ENCODE results near the gene RFTN1. TPM values are rescaled to one million over a fixed set of nuclear protein-coding genes. Genes with fewer than 3 reads are reported as not detected.

Gene RFTN1, protein sequence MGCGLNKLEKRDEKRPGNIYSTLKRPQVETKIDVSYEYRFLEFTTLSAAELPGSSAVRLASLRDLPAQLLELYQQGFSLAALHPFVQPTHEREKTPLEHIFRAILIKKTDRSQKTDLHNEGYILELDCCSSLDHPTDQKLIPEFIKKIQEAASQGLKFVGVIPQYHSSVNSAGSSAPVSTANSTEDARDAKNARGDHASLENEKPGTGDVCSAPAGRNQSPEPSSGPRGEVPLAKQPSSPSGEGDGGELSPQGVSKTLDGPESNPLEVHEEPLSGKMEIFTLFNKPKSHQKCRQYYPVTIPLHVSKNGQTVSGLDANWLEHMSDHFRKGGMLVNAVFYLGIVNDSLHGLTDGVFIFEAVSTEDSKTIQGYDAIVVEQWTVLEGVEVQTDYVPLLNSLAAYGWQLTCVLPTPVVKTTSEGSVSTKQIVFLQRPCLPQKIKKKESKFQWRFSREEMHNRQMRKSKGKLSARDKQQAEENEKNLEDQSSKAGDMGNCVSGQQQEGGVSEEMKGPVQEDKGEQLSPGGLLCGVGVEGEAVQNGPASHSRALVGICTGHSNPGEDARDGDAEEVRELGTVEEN
- 97.6 and 120 TPM in 2 replicates for total RNA-seq (2014; rRNA removed; shearing (Covaris generic))

DNA sequence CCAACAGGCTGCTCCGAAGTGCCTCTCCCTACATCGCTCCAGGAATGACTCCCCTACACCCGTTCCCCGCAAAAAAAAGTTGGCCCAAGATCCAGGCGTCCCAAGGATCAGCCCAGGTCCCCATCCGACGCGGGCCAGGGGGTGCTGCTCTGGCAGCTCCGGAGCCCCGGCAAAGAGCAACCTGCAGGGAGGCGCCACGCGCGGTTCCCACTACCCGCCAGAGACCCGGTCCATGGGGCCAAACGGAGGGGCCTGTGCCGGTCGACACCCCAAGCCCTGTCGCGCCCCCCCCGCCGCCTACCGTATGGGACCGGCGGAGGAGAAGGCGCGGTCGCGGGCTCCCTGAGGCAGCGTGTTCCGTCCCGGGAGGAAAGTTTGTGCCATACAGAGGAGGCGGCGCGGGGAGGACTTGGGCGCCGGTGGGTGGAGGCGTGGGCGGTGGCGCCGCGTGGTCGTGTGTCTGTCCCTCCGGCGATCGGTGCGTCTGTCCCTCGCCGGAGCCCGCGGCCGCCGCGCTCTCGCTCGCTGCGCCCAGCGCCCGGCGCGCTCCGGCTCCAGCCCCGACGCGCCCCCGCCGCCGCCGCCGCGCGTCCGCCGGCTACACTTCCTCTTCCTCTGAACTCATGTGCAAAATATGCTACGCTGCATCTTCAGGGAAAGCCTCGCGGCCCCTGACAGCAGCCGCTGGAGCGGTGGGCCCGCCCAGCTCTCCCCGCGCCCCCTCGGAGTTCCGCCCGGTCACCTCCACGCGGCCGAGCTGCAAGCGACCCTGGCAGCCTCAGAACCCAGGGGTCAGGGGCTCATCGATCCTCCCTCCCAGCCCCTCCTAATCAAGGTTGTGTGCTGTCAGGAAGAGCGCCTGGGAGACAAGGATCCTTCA is at the start of gene RFTN1:
RFTN1 (minus strand) TSS at position 559 of the 880 bp plus-strand sequence. CDS start 19,830 bp downstream, outside the sequence.
- DNase-seq (ENCODE audit: low read depth): peak; percentile 77

DNA sequence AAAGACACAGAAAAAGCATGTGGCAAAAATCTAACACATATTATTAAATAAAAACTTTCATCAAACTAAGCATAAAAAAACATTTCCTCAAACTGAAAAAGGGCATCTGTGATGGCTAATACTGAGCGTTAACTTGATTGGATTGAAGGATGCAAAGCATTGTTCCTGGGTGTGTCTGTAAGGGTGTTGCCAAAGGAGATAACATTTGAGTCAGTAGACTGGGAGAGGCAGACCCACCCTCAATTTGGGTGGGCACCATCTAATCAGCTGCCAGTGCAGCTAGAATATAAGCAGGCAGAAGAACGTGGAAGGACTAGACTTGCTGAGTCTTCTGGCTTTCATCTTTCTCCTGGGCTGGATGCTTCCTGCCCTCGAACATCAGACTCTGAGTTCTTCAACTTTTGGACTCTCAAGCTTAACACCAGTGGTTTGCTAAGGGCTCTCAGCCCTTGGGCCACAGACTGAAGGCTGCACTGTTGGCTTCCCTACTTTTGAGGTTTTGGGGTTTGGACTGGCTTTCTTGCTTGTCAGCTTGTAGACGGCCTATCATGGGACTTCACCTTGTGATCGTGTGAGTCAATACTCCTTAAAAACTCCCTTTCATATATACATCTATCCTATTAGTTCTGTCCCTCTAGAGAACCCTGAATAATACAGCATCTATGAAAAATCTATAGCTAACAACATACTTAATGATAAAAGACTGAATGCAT is 46.3 kb upstream of the RFTN1 start:
- DNase-seq (ENCODE audit: low read depth): no peak

DNA sequence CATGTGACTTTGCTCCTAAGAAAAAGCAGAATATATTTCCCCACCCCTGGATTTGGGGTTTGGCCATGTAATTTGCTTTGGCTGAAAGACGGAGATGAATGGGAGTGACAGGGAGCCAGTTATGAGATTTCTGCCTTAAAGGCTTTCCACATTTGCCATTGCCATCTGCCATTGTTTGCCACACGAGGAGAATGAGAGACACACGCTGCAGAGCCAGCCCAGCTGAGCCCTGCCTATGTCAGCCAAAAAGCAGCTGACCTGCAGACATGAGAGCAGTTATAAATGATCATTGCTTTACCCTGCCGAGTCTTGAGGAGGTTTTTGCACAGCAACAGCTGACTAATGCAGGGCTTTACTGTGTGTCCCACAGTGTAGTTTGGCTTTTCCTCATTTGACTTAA is 40.6 kb upstream of the RFTN1 start:
- DNase-seq (ENCODE audit: low read depth): no peak

DNA sequence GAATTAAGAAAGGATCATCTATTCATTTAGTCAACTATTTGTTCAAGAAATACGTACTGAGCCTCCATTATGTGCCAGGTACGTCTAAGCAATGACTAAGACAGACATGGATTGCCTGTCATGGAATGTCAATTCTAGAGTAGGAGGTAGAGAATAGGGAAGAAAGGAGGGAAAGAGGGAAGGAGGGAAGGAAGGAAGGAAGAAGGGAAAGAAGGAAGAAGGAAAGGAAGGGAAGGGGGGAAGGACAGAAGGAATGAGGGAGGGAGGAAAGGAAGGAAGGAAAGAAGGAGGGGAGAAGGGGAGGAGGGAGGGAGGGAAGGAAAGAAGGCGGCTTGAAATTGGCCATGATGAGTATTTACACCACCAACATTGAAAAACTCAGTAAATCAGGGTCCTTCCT is 39.3 kb upstream of the RFTN1 start:
- DNase-seq (ENCODE audit: low read depth): no peak

DNA sequence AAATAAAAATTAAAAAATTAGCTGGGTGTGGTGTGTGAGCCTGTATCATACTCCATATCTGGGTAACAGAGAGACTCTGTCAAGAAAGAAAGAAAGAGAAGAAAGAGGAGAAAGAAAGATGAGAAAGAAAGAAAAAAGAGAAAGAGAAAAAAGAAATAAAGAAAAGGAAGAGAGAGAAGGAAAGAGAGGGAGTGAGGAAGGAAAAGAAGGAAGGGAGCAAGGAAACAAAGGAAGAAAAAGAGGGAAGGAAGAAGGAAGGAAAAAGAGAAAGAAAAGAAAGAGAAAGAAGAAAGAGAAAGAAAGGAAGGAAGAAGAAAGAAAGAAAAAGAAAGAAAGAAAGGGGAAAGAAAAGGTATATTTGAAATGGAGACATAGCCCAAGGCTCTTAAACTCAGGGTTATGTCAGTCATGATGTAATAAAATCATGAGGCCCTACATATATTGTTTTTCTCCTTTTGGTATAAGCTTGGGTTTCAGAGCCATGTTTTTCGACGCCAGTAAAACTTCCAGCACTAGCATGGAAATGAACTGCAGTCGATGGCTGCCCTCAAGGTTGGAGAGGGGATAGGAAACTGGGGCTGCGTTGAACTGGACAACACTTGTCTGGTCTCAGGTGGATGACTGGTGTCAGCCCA is 38.0 kb upstream of the RFTN1 start:
- no peak for DNase-seq (ENCODE audit: low read depth)

DNA sequence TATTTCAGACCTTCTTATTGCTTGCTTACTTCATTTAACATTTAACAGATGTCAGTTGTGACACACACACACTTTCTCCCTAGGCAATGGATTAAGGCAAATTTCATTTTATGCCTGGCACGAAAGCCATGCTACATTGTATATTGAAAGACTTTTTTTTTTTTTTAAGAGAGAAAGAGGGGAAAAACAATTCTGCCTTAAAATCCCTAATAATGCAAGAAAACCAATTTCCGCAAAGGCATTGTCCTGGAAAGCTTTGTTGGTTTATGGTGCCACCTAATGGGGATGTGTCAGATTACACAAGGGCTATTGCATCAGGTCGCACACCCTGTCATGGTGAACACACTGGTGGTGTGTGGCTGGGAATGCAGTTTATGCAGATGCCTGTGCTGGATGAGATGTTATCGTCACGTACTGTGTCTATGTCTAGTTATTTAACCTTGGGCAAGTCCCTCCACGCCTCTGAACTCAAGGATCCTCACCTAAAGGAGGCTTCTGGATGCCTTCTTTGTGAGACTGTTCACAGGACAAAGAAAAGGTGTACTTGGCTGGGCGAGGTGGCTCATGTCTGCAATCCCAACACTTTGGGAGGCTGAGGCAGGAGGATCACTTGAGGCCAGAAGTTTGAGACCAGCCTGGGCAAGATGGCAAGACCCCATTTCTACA is 37.3 kb upstream of the RFTN1 start:
- peak; percentile 83 for DNase-seq (ENCODE audit: low read depth)

DNA sequence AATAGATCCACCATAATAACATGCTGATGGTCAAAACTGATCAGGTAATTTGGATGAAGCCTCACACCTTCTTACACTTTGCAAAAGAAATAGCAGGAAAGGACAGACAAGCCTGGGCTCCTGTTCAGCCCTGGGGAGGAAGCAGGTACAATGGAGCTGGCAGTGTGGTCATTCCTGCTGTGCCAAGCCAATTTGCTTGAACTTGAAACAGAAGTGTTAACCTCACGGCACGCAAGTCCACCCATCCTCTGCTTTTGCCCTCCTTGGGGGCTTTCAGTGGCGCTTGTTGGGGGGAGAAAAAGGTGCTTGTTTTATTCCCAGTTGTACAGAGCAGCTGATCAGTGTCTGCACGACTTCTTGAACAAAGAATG is 36.8 kb upstream of the RFTN1 start:
- no peak for DNase-seq (ENCODE audit: low read depth)

DNA sequence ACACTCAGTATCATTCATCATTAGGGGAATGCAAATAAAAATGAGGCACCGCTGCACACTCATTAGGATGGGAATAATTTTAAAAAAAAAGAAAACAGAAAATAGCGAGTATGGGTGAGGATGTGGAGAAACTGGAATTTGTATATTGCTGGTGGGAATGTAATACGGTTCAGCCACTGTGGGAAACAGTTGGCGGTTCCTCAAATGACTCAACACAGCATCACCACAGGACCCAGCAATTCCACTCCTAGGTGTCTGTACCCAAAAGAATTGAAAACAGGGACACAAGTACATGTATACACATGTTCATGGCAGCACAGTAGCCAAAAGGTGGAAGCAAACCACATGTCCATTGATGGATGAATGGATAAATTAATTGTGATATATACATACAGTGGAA is 35.2 kb upstream of the RFTN1 start:
- peak; percentile 88 for DNase-seq (ENCODE audit: low read depth)

DNA sequence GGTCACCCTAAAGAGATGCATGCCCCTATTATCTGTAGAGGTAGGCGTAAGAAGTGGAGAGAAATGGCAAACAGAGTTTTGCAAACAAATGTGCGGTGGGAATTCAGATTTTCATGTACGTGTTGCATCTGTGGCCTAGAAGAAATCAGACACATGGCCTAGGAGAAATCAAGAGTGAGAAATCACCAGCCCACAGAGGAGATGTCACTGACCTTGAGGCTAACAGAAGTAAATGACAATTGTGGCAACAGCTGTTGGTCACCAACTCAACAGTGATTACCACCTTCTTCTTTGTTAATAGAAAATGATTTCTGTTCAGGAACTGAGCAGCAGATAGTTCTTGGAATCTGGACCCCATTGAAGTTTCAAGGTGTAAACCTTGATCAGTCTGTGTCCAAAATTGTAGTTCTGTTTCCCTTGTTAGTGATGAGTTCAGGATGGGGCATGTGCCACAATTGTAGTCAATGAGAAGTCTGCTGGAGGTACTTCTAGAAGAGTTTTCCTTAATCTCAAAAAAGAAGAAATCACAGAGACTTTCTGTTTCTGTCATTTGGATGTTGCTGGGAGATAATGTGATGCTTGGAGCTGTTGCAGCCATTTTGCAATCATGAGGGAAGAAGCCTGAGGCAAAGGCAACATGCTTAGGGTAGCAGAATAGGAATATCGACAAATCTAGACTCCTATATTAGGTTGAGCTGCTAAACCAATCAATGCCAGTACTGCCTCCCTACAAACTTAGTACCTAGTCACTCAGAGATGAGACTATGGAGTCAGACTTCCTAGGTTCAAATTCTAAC is 34.3 kb upstream of the RFTN1 start:
- DNase-seq (ENCODE audit: low read depth): no peak

DNA sequence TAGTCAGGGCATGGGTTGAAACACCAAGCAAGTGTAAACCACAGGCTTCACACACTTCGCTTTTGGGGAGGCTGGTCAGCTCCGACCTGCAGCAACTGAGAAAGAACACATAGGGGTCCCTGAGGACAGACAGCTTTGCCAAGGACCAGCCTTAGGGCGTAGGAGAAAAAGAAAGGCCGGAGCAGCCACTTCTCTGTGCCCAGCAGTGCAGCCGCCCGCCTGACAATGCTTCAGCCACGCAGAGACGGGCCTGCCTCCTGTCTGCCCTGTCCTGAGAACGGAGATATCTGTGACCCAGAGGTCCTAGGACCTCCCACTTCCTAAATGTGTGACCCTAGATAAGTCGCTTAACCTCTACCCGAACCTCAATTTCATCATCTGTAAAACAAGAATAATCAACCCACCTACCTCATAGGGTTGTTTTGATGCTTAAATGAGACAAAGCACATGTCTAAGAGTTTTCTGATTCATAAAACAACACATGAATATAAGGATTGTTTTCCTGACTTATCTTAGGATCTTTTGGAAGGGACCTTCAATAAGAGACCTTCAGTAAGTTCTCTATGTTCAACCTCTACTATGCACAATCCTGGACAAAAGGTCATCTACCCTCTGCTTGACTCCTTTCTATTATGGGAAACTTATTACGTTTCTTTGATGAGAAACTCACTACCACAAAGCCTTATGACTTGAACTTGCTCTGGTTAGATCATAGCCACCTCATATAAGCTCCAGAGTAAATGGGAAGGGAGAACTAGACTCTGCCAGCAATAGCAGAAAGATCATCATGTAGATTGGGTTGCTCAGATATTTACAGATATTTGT is 32.9 kb upstream of the RFTN1 start:
- DNase-seq (ENCODE audit: low read depth): no peak

DNA sequence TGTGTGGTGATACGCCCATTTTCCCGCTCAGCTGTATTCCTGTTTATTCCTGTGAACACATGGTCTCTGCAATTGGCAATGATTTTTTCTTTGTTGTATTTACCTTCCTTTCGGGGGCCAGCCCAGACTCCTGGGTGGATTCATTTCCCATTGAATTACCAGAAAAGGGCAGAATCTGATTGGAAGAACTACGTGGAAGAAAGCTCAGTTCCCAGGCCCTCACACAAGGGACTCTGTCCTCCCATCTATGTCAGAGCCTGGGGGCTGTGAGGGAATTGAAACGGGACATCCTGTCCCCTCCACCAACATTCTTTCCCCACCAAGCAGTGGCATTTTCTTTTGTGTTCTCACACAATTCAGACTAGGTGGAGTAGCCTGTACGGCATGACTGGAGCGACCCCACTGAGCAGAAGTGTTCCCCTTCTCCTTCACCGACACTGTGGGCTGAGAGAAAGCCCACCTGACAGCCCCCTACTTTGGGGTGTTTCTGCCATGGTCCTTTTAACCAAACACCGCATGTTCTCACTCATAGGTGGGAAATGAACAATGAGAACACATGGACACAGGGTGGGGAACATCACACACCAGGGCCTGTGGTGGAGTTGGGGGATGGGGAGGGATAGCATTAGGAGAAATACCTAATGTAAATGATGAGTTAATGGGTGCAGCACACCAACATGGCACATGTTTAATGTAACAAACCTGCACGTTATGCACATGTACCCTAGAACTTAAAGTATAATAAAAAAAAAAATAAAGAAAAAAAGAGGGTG is 32.1 kb upstream of the RFTN1 start:
- DNase-seq (ENCODE audit: low read depth): no peak

DNA sequence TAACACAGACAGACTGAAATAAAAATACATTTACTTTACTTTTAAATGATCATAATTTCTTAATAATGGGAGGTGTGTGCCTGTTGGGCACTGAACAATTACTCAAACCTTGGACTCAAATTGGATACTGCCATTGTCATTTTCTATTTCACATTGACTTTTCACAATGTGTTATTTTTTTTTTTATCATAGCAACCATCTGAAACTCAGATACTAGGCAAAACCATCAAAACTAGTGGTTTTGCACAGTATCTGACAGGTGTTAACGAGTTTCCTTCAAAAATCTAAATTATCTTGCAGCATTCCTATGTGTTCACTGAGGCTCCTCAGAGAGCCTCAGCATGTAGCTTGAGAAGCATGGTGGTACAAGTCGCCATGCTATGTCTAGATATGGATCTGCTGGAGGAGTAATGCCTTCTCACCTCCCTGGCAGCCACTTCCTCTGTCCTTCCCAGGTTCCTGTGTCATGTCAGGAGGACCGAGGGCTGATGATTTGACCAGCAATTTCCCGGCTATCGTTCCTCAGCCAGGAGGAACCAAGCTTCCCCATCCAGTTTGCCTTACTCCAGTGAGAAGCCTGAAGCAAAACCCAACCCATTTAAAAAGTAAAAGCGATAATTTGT is 29.9 kb upstream of the RFTN1 start:
- no peak for DNase-seq (ENCODE audit: low read depth)

DNA sequence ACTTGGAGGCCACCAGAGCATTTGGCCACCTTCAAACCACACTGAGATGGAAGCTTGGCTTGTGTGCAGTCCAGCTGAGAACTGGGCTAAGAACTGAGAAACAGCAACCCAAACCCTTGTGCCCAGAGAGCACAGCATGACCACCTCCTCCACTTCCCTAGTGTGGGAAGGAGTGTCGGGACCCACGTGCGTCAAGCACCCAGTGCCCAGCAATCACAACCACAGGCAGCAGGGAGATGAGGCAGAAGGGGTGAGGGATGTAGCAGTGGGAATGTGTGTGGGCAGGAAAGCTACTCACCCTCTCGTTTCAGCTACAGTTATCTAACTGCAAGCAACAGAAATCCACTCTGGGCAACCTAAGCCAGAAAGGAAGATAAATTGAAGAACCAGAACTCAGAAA is 25.0 kb upstream of the RFTN1 start:
- DNase-seq (ENCODE audit: low read depth): no peak

DNA sequence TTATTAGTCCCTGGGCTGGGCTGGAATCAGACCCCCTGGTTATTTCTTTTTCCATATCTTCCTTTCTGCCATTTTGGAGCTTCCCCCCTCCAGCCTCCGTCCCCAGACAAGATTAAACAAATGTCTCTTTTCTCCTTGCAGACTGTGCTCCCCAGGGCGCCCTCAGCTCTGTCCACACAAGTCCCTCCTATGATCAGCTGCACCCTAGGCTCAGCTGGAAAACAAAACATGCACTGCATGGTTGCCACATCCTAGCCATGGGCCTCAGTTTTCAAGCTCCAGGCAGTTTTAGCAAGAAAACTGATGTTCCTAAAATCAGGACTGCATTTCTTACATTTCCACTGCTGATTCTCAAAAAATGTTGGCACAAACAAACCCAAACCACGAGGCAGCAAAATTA is 23.5 kb upstream of the RFTN1 start:
- no peak for DNase-seq (ENCODE audit: low read depth)

DNA sequence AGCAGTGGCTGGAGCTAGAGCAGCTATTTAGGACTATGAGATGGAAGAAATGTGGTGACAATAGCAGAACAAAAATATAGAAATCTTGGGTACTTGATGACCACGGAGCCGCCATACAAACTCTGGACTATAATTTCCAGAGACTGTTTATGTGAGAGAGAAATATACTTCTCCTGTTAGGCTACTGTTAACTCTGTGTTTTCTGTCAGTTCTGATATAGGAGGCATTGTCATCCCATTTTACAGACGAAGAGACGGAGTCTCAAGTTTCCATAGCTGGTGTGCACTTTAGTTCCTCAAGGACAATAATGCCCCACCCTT is 22.8 kb upstream of the RFTN1 start:
- DNase-seq (ENCODE audit: low read depth): no peak

DNA sequence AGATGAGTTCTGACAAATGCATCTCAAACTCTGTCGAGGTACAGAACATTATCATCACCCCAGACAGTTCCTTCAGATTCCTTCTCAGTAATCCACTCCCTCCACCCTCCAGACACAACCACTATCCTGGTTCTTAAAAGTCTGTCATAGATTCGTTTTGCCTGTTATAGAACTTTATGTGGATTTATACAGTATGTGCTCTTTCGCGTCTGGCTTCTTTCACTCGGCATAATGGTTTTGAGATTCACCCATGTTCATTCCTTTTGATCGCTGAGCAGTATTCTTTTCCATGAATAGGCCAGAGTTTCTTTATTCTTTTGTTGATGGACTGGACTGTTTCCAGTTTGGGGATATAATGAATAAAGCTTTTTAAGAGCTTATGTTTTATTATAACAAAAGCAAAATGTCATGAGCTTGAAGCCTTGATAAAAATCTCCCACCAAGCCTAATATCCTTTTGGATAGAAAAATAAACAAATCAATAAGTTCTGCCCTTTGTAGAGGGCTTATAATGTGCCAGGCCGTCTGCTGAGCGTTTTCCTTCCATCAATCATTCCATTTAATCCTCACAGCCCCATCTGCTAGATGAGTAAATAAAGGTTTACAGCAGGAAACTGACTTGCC is 21.3 kb upstream of the RFTN1 start:
- DNase-seq (ENCODE audit: low read depth): no peak

DNA sequence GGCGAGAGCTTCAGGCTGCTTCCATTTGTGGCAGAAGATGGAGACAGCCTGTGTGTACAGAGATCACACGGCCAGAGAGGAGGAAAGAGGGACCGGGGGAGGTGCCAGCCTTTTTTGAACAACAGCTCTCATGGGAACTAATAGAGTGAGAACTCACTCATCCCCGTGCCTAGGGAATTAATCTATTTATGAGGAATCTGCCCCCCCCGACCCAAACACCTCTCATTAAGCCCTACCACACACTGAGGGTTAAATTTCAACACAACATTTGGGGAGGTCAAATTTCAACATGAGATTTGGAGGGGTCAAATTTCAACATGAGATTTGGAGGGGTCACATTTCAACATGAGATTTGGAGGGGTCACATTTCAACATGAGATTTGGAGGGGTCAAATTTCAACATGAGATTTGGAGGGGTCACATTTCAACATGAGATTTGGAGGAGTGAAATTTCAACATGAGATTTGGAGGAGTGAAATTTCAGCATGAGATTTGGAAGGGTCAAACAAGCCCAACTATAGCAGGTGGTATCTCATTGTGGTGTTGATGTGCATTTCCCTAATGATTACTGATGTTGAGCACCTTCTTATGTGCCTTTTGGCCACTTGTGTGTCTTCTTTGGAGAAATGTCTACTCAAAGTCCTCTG is 20.6 kb upstream of the RFTN1 start:
- no peak for DNase-seq (ENCODE audit: low read depth)

All from RPMI7951 (cell line).